ENCODE measurements around the gene HSPA2.

Gene HSPA2

DNA sequence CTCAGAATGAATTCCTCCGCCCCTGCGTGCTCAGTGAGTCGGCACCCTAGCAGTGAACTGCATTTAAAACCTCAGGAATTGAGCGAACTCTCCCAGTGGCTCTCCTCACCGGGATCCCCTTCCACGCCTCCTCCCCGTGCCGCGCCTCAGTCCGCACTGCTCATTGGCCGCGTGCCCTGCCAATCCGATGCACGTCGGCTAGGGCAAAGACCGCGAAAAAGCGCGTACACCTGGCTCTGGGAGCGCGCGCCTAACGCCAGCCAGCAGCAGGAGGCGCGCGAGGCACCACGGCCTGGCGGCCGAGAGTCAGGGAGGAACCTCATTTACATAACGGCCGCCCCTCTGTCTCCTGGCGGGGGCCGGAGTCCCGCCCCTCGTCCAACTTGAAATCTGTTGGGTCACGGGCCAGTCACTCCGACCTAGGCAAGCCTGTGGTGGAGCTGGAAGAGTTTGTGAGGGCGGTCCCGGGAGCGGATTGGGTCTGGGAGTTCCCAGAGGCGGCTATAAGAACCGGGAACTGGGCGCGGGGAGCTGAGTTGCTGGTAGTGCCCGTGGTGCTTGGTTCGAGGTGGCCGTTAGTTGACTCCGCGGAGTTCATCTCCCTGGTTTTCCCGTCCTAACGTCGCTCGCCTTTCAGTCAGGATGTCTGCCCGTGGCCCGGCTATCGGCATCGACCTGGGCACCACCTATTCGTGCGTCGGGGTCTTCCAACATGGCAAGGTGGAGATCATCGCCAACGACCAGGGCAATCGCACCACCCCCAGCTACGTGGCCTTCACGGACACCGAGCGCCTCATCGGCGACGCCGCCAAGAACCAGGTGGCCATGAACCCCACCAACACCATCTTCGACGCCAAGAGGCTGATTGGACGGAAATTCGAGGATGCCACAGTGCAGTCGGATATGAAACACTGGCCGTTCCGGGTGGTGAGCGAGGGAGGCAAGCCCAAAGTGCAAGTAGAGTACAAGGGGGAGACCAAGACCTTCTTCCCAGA lies at the start of gene HSPA2:
Gene HSPA2 (plus strand): TSS at position 534 of the 995 bp plus-strand sequence. CDS start 109 bp downstream, at position 643.
- DNase-seq (ENCODE audit: low spot score): peak; percentile 97

DNA sequence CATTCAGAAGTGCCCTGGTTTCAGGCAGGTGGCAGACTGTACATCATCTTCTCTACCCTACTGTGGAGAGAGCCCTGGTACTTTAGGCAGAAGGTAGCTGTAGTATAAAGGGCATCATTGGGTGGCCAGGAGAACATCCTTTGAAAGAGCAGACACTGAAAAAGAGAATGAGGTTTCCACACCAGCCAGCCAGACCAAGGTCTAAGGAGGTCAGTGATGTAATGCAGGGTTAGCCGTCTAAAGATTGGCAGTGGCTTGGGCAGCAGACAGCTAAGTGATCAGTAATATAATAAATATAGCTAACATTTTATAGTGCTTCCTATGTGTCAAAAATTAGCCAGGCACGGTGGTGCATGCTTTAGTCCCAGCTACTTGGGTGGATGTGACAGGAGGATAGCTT lies 48.9 kb upstream of the HSPA2 start:
- no peak for DNase-seq (ENCODE audit: low spot score)

DNA sequence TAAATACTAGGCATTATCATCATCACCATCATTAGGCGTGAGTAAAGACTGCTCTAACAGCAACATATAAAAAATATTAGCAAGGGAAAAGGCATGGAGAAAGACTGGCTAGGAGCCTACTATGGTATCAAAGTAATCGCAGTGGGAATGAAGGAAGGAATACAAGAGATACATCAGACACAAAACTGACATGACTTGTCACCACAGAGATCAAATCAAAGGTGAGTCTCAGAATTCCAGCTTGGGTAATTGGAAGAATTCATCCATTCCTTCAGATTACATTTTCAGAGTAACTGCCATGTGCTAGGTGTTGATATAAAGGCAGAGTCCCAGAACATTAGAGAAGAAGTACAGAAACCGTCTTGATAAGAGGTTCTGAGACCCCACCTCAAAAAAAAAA lies 47.1 kb upstream of the HSPA2 start:
- DNase-seq (ENCODE audit: low spot score): no peak

DNA sequence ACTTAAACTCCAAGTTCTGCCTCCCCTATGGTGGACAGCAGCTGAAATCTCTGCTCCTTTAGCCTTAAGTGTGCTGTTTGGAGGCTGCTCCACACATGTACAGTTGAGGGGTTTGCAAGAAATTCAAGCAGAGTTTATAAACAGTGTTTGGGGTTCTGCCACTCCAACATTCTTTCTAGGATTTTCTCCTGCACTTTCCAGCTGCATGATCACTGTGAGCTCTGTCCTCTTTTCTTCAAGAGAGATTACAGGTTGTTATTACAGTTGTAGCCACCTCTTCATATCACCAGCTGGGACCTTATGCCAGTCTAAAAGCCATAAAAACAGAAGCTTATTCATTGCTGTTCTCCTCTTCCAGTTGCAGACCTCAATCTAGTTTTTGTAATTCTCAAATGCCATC lies 45.3 kb upstream of the HSPA2 start:
- DNase-seq (ENCODE audit: low spot score): no peak

DNA sequence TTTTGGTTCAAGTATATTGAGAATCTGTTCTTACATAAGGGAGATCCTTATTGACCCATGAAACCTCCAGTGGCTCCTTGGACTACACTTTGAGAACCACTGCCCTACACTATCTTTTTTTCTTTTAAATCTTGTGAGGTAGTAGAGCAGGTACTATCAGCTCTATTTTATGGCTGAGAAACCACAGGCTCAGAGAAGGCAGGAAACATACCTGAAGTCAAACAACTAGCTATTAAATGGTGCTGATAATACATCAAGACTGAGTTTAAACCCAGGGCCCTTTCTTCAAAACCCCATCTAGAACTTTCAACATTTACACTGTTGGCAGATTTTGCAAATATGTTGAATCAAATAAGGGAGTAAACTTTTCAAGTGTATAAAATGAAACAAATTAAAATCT lies 43.8 kb upstream of the HSPA2 start:
- no peak for DNase-seq (ENCODE audit: low spot score)

DNA sequence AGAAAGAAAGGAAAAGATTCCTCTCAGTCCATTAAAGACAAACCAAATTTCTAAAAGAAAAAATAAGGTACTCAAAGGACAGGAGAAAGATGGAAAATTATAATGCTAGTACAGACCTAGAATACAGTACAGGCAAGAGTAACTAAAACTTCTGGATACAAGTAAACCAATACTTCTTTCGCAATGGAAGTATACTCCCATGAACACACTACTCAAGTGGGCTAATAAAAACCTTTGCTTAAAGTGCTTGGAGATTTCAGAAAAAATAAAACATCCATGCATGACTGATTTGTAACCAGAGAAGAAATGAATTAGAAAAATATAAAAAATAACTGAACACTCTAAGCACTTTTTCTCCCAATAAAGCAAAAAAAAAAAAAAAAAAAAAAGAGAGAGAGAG lies 40.5 kb upstream of the HSPA2 start:
- no peak for DNase-seq (ENCODE audit: low spot score)

DNA sequence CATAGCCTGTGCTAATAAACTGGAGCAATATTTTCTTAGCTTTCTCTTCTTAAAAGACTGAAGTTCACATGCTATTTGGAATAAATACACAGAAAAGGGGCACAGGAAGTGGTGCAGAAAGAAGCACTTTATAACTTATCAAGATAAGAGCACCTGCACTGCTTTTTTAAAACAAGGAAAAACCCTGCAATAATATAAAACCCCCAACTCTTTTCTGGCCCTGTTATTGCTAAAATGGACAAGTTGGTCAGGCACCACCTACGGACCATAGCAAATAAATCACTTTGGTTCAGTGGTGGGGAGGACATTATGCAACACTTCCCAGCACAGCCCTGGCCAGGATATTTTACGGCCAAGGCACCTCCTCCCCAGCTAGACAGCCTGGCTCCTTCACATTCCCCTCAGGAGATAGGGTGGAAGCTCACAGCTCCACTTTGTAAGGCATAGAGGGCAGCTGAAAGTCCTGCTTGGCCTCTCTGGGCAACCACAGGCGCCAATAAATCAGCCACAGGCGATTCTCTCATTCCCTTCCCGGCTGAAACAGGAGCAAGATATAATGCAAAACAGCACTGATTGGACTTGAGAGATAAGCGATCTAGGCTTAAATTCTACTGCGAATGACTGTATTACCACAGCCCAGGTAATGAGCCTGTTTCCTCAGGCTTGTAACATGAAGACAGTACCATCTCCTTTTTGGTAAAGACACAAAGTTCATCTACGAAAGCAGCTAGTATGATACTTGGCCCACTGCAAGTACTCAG lies 39.0 kb upstream of the HSPA2 start:
- DNase-seq (ENCODE audit: low spot score): peak; percentile 27

DNA sequence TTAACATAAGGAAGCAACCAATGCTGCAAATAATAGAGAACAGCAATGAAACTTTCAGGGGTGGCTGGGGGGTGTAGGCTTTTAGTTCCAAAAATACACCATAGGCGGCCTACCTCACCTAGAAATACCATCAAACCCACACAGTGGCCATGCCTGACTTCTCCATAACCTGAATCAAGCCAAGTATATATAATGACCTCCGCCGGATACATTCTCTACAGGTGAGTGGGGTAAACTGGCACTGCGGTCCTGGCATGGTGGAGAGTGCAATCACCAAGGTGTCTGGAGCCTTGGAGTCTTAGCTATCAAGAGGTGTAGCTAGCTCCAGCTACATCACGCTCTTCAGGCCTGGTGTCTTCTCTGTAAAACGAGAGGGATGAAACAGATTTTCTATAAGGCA lies 38.1 kb upstream of the HSPA2 start:
- DNase-seq (ENCODE audit: low spot score): no peak

DNA sequence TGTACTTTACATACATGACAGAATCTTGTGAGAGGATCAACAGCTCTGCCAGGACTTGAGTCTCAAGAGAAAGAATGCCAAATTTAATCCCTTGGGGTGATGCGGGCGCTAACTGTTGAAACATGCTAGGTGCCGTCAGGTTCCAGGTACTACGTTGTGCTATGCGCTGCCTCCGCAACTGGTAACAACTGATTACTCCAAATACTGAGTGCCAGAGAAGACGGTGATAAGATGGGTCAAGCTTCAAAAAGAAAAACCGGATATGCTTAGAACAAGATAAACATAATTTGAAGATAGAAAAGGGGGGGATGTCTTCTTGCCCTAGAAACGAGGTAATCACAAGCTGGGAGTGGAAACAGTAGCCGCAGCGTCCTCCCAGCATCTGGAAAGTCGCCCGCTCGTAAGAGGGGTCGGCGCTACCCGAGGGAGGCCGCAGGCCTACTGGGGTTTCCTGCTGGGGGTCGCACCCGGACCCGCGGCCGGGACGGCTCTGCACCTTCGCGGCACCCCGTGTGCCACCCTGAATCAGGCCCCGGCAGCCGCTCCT lies 37.6 kb upstream of the HSPA2 start:
- DNase-seq (ENCODE audit: low spot score): no peak

DNA sequence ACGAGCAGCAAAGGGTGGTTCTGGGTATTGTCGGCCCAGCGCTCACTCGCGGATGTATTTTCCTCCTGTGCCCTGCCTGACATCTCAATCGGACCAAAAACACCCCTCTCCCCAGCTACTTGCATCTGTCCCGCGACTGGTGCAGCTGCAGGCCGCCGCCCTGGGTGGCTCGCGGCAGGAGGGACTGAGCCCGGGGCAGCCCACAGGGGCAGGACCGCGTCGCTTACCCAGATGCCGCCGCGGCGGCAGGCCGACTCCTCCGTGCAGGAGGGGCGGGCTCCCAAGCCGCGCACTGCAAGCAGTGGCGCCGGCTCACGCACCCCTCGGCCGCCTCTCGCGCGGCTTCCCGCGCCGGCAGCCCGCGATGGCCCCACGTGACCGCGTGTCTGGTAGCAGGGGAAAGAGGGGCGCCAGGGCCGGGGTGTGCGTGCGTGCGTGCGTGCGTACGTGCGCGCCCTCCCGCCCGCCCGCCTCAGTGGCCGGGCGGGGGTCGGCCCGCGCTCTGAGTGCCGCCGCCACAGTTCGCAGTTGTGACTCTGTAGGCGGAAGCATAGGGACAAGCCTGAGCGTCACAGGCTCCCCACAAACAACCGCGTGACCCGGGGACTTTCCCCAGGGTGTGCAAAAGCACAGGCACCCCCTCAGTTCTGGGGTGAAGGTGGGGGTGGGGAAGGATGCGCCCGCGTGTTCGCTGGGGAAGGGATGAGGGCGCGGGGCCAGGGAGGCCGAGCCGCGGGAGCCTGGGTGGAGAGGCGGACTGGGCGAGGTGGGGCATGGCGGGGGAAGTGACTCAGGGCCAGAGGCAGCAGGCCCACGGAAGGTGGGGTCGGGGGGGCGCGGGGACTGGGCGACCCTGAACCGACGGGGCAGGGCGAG lies 36.9 kb upstream of the HSPA2 start, which contains the start of gene ZBTB25:
Gene ZBTB25 (minus strand): TSS at position 405 of the 876 bp plus-strand sequence. CDS start 13,305 bp downstream, outside the sequence.
- peak; percentile 92 for DNase-seq (ENCODE audit: low spot score)

DNA sequence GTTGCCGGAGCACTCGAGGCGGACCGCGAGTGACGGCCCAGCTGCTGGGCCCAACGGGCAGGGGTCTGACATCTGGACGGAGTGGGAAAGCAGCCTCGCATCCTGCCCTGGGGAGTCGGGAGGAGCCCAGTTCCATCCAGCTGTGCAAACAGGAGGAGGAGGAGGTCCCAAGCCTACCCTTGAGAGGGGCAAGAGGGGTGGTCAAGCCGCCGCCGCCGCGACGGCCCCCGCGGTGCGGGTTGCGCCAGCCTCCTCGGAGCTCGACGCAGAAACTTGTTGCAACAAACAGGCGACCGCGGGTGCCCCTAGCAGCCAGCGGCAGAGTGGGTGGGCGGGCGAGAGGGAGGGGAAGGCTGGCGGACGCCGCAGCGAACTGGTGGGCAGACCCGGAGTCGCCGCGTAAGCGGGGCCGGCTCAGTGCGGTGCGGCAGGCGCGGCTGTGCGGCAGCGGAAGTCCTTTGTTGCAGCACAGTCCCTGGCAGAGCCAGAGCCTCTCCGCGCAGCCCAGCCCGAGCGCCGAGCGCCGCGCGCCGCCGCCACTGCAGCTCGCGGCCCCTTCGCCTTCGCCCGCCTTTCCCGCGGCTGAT lies 36.1 kb upstream of the HSPA2 start, which contains the start of gene ZBTB1:
Gene ZBTB1 (plus strand): TSS at position 461 of the 587 bp plus-strand sequence. CDS start 16,735 bp downstream, outside the sequence.
- DNase-seq (ENCODE audit: low spot score): peak; percentile 87

DNA sequence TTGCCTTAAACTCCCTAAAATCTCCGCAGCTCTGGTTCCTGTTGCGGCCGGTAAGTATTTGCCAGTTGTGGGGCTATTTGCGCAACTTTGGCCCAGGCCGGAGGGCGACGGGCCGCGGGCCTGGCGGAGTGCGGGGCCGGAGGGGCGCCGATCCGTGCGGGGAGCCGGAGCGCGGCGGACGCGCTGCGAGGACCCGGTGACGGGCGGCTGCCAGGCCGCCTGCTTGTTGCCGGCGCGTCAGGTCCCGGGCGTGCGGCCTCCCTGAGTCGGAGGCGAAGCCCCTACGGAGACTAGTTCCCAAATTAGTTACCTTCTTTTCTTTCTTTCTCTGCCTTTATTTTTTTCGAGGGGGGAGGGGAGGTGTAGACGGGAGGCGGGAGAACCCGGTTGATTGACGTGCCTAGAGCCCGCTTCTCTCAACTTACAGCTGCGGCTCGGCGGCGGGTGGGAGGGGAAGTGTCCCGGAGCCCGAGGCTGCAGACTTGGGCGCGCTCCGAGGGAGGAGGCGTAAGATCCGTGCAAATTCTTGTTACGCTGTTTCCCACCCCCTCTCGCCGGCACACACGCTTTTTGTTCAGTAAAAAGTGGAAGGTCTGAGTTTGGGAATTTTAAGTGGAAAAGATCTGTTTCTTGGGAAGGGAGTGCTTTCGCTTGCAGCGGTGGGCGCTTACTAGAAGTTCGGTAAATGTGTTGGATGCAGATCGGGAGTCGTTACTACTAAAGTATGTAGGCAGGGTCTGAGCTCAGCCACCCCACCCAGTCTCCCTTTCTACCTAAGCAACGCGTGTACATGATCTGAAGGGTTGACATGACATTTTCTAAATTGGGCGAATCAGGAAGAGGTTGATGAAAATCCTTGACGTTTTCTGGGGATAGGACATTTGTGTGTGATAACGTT lies 35.4 kb upstream of the HSPA2 start:
- DNase-seq (ENCODE audit: low spot score): peak; percentile 84

DNA sequence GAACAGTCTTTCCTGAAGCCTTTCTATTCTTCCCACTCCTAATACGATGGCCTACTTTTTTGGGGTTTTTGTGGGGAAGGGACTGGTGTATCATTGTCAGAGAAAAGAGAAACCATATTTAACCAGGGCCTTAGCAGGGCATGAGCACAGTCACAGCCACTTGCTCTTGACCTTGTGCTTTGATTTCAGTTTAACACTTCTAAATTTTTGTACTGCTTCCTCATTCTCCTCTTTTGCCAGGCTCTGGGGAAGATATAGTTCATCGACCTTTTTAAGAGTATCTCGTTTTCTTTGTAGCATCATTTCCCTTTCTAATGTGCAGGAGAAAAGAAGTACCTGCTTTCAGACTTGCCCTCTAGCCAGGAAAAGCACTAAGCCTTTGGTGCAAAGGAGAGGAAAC lies 33.8 kb upstream of the HSPA2 start:
- DNase-seq (ENCODE audit: low spot score): no peak

DNA sequence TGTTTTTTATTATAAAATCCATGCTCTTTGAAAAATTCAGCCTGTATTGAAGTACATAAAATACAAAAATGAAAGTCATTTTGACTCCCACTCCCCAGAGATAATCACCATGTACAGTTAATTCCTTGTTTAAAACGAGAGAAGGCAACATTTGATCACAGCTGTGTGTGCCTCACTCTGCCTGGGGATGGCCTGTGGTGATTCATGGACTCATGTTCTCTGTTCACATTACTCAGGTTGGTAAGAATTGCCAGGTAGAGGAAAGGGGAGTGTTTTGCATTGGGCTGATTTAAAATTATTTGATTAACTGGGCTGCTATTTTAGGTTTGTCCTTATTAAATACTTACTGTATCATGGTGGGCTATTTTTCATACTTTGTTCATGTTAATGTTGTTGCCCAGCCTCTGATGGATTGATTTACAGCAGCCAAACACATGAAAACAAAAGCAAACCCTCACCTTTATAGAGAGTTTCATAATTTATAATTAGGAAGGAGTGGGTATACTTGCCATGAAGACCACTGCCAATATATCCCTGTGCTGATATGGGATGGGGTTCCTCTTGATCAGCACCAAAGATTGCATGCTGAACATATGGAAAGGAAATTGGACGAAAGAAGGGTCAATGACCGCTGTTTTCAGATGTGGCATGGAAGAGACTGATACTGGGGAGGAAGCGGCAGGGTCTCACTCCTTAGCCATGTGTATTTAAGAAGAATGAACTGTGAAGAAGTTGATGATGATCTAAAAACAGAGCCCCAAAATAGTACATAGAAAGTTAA lies 33.0 kb upstream of the HSPA2 start:
- no peak for DNase-seq (ENCODE audit: low spot score)

DNA sequence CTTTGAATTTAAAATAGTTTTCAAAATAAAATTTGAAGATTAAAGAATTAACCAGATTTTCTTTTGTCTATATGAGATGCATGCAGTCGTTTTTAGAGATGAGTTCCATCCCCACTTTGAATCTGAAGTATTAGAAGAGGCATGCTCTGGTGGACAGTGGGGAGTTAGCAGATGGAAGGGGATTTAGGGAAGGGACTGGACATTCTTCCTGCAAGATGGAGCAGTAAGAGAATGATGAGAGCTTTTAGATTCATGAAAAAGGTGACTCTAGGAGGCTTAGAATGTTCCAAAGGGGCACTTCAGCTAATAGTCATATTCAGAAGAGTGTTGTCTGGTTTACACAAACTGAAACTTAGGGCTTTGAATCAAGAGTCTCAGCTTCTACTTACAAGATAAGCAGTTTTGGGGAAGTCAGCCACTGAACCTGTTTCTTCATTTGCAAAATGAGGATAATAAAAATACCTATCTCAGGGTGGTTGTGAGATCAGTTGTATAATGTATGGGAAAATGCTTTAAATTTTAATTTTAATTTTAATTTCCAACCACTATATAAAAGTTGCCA lies 32.2 kb upstream of the HSPA2 start:
- no peak for DNase-seq (ENCODE audit: low spot score)

DNA sequence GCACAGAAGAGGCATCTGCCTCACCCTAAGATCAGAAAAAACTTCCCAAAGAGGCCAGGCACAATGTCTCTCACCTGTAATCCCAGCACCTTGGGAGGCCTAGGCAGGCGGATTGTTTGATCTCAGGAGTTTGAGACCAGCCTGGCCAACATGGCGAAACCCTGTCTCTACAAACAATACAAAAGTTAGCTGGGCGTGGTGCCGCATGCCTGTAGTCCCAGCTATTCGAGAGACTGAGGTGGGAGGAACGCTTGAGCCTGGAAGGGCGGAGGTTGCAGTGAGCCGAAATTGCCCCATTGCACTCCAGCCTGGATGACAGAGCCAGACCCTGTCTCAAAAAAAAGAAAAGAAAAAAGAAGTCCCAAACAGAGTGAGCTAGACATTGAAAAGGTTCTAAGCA lies 31.5 kb upstream of the HSPA2 start:
- DNase-seq (ENCODE audit: low spot score): no peak

DNA sequence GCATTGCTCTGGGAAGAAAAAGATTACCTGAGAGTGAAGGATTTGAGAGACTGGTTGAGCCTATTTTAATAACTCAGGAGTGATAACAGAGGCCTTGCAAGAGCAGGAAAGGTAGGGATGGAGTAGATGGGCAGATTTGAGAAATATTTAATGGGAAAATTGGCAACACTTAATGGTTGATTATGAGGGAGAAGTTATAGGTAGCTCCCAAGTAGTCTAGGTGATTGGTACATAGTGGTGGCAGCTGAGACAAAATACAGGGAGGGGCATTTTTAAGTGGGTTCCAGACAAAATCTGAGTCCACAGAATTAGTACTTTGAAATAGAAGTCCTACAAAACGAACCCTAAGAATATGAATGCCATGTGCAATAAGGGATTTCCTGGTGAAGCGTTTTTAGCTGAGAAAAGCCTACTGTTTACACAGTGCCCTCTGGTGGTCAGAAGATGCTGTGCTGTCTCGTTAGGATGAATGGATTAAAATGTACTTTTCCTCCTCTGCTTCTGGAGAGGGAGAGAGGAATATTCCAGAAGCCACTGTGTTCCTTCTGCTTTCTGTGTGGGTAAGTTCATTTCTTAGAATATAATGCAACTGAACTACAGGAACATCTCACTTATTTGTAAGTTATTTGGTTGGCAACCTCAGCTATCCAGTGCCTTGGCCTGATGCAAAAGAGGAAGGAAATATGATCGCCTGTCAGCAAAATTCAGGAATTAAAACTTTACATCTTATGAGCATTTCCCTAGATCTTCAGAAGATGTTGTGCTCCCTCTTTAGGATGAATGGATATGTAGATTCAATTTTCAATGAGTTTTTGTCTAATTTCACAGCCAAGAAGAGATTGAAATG lies 29.5 kb upstream of the HSPA2 start:
- peak; percentile 54 for DNase-seq (ENCODE audit: low spot score)

DNA sequence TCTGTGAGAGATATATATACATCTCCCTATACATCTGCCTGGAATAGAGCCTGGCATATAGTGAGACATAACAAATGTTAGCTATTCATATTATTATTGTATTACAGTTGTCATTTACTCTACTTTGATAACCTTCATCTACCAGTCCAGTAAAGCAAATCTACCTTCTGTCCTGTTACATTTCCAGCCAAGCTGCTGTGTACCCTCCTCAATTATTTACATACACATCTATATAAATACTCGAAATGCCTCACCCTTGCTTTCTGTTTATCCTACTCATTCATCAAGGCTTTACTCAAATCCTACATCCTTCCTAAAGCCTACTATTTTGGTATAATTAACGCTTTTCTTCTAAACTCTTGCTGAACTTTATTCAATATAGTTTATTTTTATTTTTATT lies 27.3 kb upstream of the HSPA2 start:
- no peak for DNase-seq (ENCODE audit: low spot score)
